DOHH2 (cell line): Measurements from ENCODE around the gene MAX.

Experiments used
- H3F3A ChIP-seq: fragments of 200-600 bp; sonication (generic), shearing (Covaris generic); 2 replicates; pipeline ENCODE4 v1.6.0; 2016; ENCODE audit warnings: antibody characterized with exemption, mild to moderate bottlenecking; ENCODE audit not compliant: control insufficient read depth, insufficient read depth
- H3K27ac ChIP-seq: fragments of 200-600 bp; sonication (generic); 2 replicates; pipeline ENCODE4 v1.5.1; 2014; ENCODE audit warnings: low read depth, mild to moderate bottlenecking, low read length, moderate library complexity
- H3K27me3 ChIP-seq: fragments of 200-600 bp; sonication (generic); 2 replicates; pipeline ENCODE4 v1.6.1; 2014; ENCODE audit warnings: mild to moderate bottlenecking, low read length, mixed read lengths; ENCODE audit not compliant: control insufficient read depth
- H3K36me3 ChIP-seq: fragments of 200-600 bp; sonication (generic); 2 replicates; pipeline ENCODE4 v1.6.1; 2014; ENCODE audit warnings: mild to moderate bottlenecking, low read length, moderate library complexity, mixed read lengths; ENCODE audit not compliant: control insufficient read depth
- H3K4me1 ChIP-seq: fragments of 200-600 bp; sonication (generic); 2 replicates; pipeline ENCODE4 v1.6.1; 2014; ENCODE audit warnings: mild to moderate bottlenecking, low read length, mixed read lengths; ENCODE audit not compliant: control insufficient read depth
- H3K4me2 ChIP-seq: fragments of 200-600 bp; sonication (generic); 2 replicates; pipeline ENCODE4 v1.6.0; 2014; ENCODE audit warnings: mild to moderate bottlenecking, low read length, moderate library complexity
- H3K4me3 ChIP-seq: fragments of 200-600 bp; sonication (generic); 2 replicates; pipeline ENCODE4 v1.5.1; 2014; ENCODE audit warnings: mild to moderate bottlenecking, low read length, mixed read lengths
- H3K79me2 ChIP-seq: fragments of 200-600 bp; sonication (generic); 2 replicates; pipeline ENCODE4 v1.6.1; 2014; ENCODE audit warnings: mild to moderate bottlenecking, low read length, mixed read lengths; ENCODE audit not compliant: control insufficient read depth
- H3K9me2 ChIP-seq: fragments of 200-600 bp; sonication (generic); replicated peaks from 2 replicates; pipeline ENCODE4 v1.6.1; 2014; ENCODE audit warnings: mild to moderate bottlenecking, low read length, mixed read lengths; ENCODE audit not compliant: control insufficient read depth
- H3K9me3 ChIP-seq: fragments of 200-600 bp; sonication (generic); 2 replicates; pipeline ENCODE4 v1.6.1; 2014; ENCODE audit warnings: antibody characterized with exemption, low read length, mixed read lengths; ENCODE audit not compliant: control insufficient read depth, insufficient read depth
- H4K20me1 ChIP-seq: fragments of 200-600 bp; sonication (generic); 2 replicates; pipeline ENCODE4 v1.6.0; 2014; ENCODE audit warnings: low read depth, mild to moderate bottlenecking, antibody characterized with exemption, low read length, moderate library complexity; ENCODE audit not compliant: control insufficient read depth, insufficient read depth
- EZH2phosphoT487 ChIP-seq: fragments of 200-600 bp; sonication (generic); IDR thresholded peaks from 2 replicates; pipeline ENCODE4 v1.6.1; 2017; ENCODE audit warnings: borderline replicate concordance, mild to moderate bottlenecking, antibody characterized with exemption, low read length, moderate library complexity, mixed read lengths
- TF ChIP-seq, protein P1 (sequence below): fragments of 200-600 bp; sonication (generic); IDR thresholded peaks from one replicate; pipeline ENCODE4 v1.5.1; 2014; ENCODE audit warnings: antibody characterized with exemption, mild to moderate bottlenecking, low read depth, low read length; ENCODE audit not compliant: poor library complexity, severe bottlenecking

MAX gene

DNA sequence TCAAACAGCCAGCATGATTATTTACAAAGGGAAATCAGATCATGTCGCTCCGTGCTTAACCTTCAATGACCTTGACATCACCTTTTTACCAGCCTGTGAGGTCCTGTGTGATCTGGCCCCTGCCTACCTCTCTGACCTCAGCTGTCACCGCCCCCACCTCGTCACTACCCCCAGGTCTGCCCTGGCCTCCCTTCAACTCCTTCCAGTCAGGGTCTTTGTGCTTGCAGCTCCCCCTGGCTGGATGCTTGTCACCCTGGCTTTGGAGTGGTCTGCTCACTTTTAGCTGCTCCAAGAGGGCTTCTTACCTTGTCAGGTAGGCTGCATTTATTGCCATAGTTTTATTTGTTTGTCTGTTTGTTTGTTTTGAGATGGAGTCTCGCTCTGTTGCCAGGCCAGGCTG, 8.2 kb upstream of the MAX start:
- Histone ChIP-seq H3K36me3 (no peaks in the 10 kb centered on the region), H3K4me3 (no peak overlapping the region), H3K4me2 (no peak overlapping the region), H3F3A (no peaks in the 10 kb centered on the region), H3K27me3 (no peaks in the 10 kb centered on the region), H4K20me1 (no peaks in the 10 kb centered on the region), H3K9me3 (no peaks in the 10 kb centered on the region), H3K27ac (no peak overlapping the region), H3K4me1 (peaks cover 11% of the 10 kb centered on the region), H3K9me2 (no peaks in the 10 kb centered on the region), H3K79me2 (no peaks in the 10 kb centered on the region)
- TF ChIP-seq, protein P1, sequence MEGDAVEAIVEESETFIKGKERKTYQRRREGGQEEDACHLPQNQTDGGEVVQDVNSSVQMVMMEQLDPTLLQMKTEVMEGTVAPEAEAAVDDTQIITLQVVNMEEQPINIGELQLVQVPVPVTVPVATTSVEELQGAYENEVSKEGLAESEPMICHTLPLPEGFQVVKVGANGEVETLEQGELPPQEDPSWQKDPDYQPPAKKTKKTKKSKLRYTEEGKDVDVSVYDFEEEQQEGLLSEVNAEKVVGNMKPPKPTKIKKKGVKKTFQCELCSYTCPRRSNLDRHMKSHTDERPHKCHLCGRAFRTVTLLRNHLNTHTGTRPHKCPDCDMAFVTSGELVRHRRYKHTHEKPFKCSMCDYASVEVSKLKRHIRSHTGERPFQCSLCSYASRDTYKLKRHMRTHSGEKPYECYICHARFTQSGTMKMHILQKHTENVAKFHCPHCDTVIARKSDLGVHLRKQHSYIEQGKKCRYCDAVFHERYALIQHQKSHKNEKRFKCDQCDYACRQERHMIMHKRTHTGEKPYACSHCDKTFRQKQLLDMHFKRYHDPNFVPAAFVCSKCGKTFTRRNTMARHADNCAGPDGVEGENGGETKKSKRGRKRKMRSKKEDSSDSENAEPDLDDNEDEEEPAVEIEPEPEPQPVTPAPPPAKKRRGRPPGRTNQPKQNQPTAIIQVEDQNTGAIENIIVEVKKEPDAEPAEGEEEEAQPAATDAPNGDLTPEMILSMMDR: no peak
- TF ChIP-seq EZH2phosphoT487: no peak

DNA sequence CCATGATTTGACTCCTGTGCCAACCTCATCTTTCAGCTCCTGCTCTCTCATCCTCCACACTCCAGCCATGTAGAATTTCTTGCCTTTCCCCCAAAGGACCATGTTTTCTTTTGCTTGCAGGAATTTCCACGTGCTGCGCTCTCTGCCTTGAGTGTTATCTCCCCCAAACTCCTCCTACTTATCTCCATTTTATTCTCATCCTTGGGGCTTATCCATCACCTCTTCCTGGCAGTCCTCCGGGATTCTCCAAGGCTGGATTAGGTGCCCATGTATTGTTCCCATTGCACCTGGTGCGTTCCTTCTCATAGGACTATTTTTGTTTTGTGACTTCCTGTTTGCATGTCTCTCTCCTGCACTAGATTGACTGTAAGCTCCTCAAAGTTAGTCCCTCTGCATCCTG, 7.0 kb upstream of the MAX start:
- Histone ChIP-seq H3K36me3 (no peaks in the 10 kb centered on the region), H3K4me1 (peaks cover 11% of the 10 kb centered on the region), H3K4me3 (no peak overlapping the region), H3F3A (no peaks in the 10 kb centered on the region), H3K27ac (no peak overlapping the region), H3K9me2 (no peaks in the 10 kb centered on the region), H3K9me3 (no peaks in the 10 kb centered on the region), H4K20me1 (no peaks in the 10 kb centered on the region), H3K79me2 (no peaks in the 10 kb centered on the region), H3K27me3 (no peaks in the 10 kb centered on the region), H3K4me2 (no peak overlapping the region)
- TF ChIP-seq EZH2phosphoT487: no peak
- TF ChIP-seq, protein P1: no peak

DNA sequence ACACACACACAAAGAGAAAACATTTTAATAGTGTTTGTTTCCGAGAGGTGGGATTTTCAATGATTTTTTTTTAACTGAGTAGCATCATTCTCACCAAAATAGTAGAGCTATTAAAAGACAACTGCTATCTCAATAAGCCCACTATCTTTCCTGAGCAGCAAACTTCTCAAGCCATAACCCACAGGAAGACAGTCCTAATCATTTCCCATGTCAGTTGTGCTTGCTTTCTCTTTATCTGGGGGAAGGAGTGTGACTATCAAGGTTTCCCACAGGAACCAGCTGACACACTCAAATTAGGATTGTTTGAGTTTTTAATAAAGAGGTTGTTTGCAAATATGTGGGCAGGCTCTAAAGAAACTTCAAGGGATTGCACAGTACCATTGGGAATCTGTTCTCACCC, 4.9 kb upstream of the MAX start:
- Histone ChIP-seq H3K79me2 (peaks cover under 1% of the 10 kb centered on the region), H3K4me1 (peaks cover 14% of the 10 kb centered on the region), H3K36me3 (no peaks in the 10 kb centered on the region), H3K9me3 (no peaks in the 10 kb centered on the region), H3K4me3 (no peak overlapping the region), H4K20me1 (no peaks in the 10 kb centered on the region), H3K4me2 (no peak overlapping the region), H3F3A (no peaks in the 10 kb centered on the region), H3K27me3 (no peaks in the 10 kb centered on the region), H3K27ac (no peak overlapping the region), H3K9me2 (no peaks in the 10 kb centered on the region)
- TF ChIP-seq, protein P1: no peak
- no peak for TF ChIP-seq EZH2phosphoT487

DNA sequence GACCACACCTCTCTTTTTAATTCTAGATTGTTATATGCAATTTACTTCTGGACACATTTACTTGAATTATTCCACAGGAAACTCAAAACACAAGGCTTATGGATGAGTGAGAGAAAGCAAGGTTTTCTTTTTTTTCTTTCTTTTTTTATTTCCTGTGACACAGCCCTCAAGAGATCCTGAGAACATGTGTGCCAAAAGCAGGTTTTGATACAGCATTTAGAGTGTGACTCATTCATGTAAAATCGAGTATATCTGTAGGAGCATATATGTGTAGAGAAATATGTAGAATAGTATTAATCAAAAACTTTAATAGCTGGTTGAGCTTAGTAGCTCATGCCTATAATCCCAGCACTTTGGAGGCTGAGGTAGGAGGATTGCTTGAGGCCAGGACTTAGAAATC, 4.4 kb upstream of the MAX start:
- H3K36me3 ChIP-seq: no peaks in the 10 kb centered on the region; the same call in 1 of the 2 replicates
- no peak overlapping the region for H3K4me3 ChIP-seq
- H3K79me2 ChIP-seq: peaks cover 5% of the 10 kb centered on the region
- H3K27ac ChIP-seq: no peak overlapping the region
- no peaks in the 10 kb centered on the region for H3K27me3 ChIP-seq
- no peaks in the 10 kb centered on the region for H3K9me3 ChIP-seq
- no peaks in the 10 kb centered on the region for H3F3A ChIP-seq
- peaks cover 14% of the 10 kb centered on the region for H3K4me1 ChIP-seq
- H4K20me1 ChIP-seq: no peaks in the 10 kb centered on the region
- no peak overlapping the region for H3K4me2 ChIP-seq
- TF ChIP-seq, protein P1: no peak
- no peak for TF ChIP-seq EZH2phosphoT487
- no peaks in the 10 kb centered on the region for H3K9me2 ChIP-seq
